ENCODE data around the gene PGA4.

DNA sequence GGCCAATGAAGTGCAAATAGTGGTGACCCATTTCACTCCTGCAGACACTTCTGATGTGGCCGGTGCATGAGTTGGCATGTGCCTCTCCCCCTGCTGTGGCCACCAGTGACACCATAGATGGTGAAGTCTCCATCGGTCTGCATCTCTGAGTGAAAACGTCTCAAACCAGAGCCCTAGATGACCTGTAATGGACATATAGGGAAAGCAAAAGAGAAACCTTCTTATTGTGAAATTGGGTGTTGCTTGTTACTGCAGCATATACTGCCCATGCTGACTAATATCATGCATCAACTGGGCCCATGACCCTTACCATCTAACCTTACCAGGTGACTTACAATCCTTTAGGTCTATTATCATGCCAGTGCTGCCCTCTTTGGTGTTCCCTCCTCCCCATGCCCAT is 49.3 kb upstream of the PGA4 start:
- TF ChIP-seq REST (IDR thresholded peaks at IDR 0.05) (no peak), CTCF (IDR thresholded peaks at IDR 0.05; ENCODE audit: low read depth, low read length, missing input control) (no peak), ATF3 (IDR thresholded peaks at IDR 0.05) (no peak), HNF4A (conservative IDR thresholded peaks at IDR 0.05) (no peak), TAF1 (conservative IDR thresholded peaks at IDR 0.05) (no peak), NR2F2 (IDR thresholded peaks at IDR 0.05) (no peak), SP1 (IDR thresholded peaks at IDR 0.05) (no peak), MAX (IDR thresholded peaks at IDR 0.05) (no peak), YY1 (IDR thresholded peaks at IDR 0.05) (no peak), GABPA (IDR thresholded peaks at IDR 0.05 in 1 of 2, conservative IDR thresholded peaks at IDR 0.05 in 1 of 2) (no peak), RAD21 (IDR thresholded peaks at IDR 0.05) (no peak), JUND (IDR thresholded peaks at IDR 0.05) (no peak)
- TF ChIP-seq, protein P1, sequence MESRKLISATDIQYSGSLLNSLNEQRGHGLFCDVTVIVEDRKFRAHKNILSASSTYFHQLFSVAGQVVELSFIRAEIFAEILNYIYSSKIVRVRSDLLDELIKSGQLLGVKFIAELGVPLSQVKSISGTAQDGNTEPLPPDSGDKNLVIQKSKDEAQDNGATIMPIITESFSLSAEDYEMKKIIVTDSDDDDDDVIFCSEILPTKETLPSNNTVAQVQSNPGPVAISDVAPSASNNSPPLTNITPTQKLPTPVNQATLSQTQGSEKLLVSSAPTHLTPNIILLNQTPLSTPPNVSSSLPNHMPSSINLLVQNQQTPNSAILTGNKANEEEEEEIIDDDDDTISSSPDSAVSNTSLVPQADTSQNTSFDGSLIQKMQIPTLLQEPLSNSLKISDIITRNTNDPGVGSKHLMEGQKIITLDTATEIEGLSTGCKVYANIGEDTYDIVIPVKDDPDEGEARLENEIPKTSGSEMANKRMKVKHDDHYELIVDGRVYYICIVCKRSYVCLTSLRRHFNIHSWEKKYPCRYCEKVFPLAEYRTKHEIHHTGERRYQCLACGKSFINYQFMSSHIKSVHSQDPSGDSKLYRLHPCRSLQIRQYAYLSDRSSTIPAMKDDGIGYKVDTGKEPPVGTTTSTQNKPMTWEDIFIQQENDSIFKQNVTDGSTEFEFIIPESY (IDR thresholded peaks at IDR 0.05): no peak

All from liver (tissue), 3 donors.